SK-N-SH (cell line): Measurements from ENCODE around the gene CELF4. TPM values are rescaled to one million over a fixed set of nuclear protein-coding genes. Genes with fewer than 3 reads are reported as not detected.
A peak's percentile ranks its signal among the peaks of the same experiment; 100 is the strongest.

Source experiments
- CTCF ChIA-PET: fragments of 300-600, 350-600 bp; formaldehyde crosslinking; extraction: SDS; loops from one replicate; lab custom pipeline; 2021; lab: Yijun Ruan, JAX
- POLR2A ChIA-PET: fragments of 350-600 bp; sonication (Branson Sonifier 250); formaldehyde crosslinking; extraction: SDS; loops from one replicate; lab custom pipeline; 2020; ENCODE audit warnings: antibody characterized with exemption, inconsistent platforms; lab: Yijun Ruan, JAX
- DNase-seq: peaks from one replicate; pipeline ENCODE4 v3.0.0; 2012
- H2AFZ ChIP-seq: fragments of 200-600 bp; sonication (generic); 2 replicates; pipeline ENCODE4 v1.8.1; 2016; ENCODE audit warnings: antibody characterized with exemption, mild to moderate bottlenecking, low read depth
- H3F3A ChIP-seq: fragments of 200-600 bp; sonication (generic); replicated peaks from 2 replicates; pipeline ENCODE3; 2016; ENCODE audit warnings: antibody characterized with exemption, mild to moderate bottlenecking; ENCODE audit not compliant: insufficient read depth
- H3K27ac ChIP-seq, 2 experiments: fragments of 200-500 bp in 1 of 2; fragments of 200-600 bp in 1 of 2; sonication (Bioruptor generic) in 1 of 2; sonication (generic), shearing (Covaris generic) in 1 of 2; 2 replicates each; pipeline versions ENCODE4 v1.5.1 to v1.6.1; 2014 to 2016; ENCODE audit warnings: low read depth in 2 of 2, inconsistent platforms in 1 of 2, low read length in 1 of 2, mild to moderate bottlenecking in 1 of 2, mixed read lengths in 1 of 2
- H3K27me3 ChIP-seq: fragments of 200-600 bp; sonication (generic), shearing (Covaris generic); 2 replicates; pipeline ENCODE4 v1.6.1; 2016; ENCODE audit warnings: mixed run types; ENCODE audit not compliant: insufficient read depth
- H3K36me3 ChIP-seq, 2 experiments: fragments of 200-500 bp in 1 of 2; fragments of 200-600 bp in 1 of 2; sonication (Bioruptor generic) in 1 of 2; sonication (generic) in 1 of 2; replicated peaks in 1 of 2; 2 replicates each; pipeline versions ENCODE3 to v1.5.1; 2014 to 2016; ENCODE audit warnings: low read length in 1 of 2, mild to moderate bottlenecking in 1 of 2; ENCODE audit not compliant: insufficient read depth in 2 of 2, control insufficient read depth in 1 of 2
- H3K4me1 ChIP-seq, 2 experiments: fragments of 200-500 bp in 1 of 2; fragments of 200-600 bp in 1 of 2; sonication (Bioruptor generic) in 1 of 2; sonication (generic), shearing (Covaris generic) in 1 of 2; 2 replicates each; pipeline versions ENCODE4 v1.5.1 to v1.6.1; 2014 to 2016; ENCODE audit warnings: low read depth in 1 of 2, low read length in 1 of 2, mixed run types in 1 of 2; ENCODE audit not compliant: insufficient read depth in 2 of 2, control insufficient read depth in 1 of 2
- H3K4me2 ChIP-seq: fragments of 200-600 bp; sonication (generic), shearing (Covaris generic); 2 replicates; pipeline ENCODE4 v1.6.1; 2017; ENCODE audit warnings: mixed run types
- H3K4me3 ChIP-seq, 2 experiments: fragments of 200-500 bp in 1 of 2; fragments of 200-600 bp in 1 of 2; sonication (Bioruptor generic) in 1 of 2; sonication (generic), shearing (Covaris generic) in 1 of 2; 2 replicates each; pipeline versions ENCODE4 v1.5.1 to v1.8.1; 2014 to 2016; ENCODE audit warnings: low read depth in 2 of 2, inconsistent platforms in 1 of 2, low read length in 1 of 2, mild to moderate bottlenecking in 1 of 2, mixed read lengths in 1 of 2, moderate library complexity in 1 of 2
- H3K79me2 ChIP-seq: fragments of 200-600 bp; sonication (generic); 2 replicates; pipeline ENCODE4 v1.8.1; 2017; ENCODE audit warnings: mild to moderate bottlenecking; ENCODE audit not compliant: insufficient read depth
- H3K9ac ChIP-seq: fragments of 200-600 bp; sonication (generic); 2 replicates; pipeline ENCODE4 v1.6.1; 2017; ENCODE audit warnings: mixed run types
- H3K9me2 ChIP-seq: fragments of 200-600 bp; sonication (generic); 2 replicates; pipeline ENCODE4 v1.6.1; 2017; ENCODE audit warnings: mixed run types
- H3K9me3 ChIP-seq: fragments of 200-600 bp; sonication (generic); 2 replicates; pipeline ENCODE4 v1.6.1; 2017; ENCODE audit warnings: mixed run types, mild to moderate bottlenecking, moderate library complexity
- H4K20me1 ChIP-seq: fragments of 200-600 bp; sonication (generic); 2 replicates; pipeline ENCODE4 v1.6.1; 2017; ENCODE audit warnings: mild to moderate bottlenecking, mixed run types; ENCODE audit not compliant: insufficient read depth
- CTCF ChIP-seq: fragments of 200-600 bp; sonication (generic); IDR thresholded peaks from 2 replicates; pipeline ENCODE4 v1.6.1; 2017; ENCODE audit warnings: antibody characterized with exemption, mild to moderate bottlenecking, moderate library complexity
- ELF1 ChIP-seq: IDR thresholded peaks from 2 replicates; pipeline ENCODE4 v1.4.0; 2012
- FOSL2 ChIP-seq: IDR thresholded peaks from 2 replicates; pipeline ENCODE4 v1.4.0; 2012; ENCODE audit warnings: low read depth, mild to moderate bottlenecking, moderate library complexity, borderline replicate concordance
- IRF3 ChIP-seq: fragments of 150-350 bp; IDR thresholded peaks from 2 replicates; pipeline ENCODE4 v1.6.1; 2016; ENCODE audit warnings: mild to moderate bottlenecking, low read depth, low read length
- MEF2A ChIP-seq: IDR thresholded peaks from 2 replicates; pipeline ENCODE4 v1.4.0; 2012; ENCODE audit warnings: low read depth, borderline replicate concordance
- PBX3 ChIP-seq: IDR thresholded peaks from 2 replicates; pipeline ENCODE4; 2012
- POLR2AphosphoS5 ChIP-seq: IDR thresholded peaks from 2 replicates; pipeline ENCODE4 v1.6.1; 2012; ENCODE audit warnings: low read depth, low read length
- RAD21 ChIP-seq: IDR thresholded peaks from 2 replicates; pipeline ENCODE4 v1.6.1; 2012; ENCODE audit warnings: mild to moderate bottlenecking, low read length
- RFX5 ChIP-seq: IDR thresholded peaks from 2 replicates; pipeline ENCODE4 v1.6.1; 2012; ENCODE audit warnings: mild to moderate bottlenecking, improper control_type of control experiment, low read length
- RXRA ChIP-seq: IDR thresholded peaks from 2 replicates; pipeline ENCODE4 v1.4.0; 2012; ENCODE audit warnings: low read depth, mild to moderate bottlenecking, borderline replicate concordance
- SIN3A ChIP-seq: IDR thresholded peaks from 2 replicates; pipeline ENCODE4 v1.6.1; 2012; ENCODE audit warnings: low read depth, mild to moderate bottlenecking, low read length, moderate library complexity, borderline replicate concordance
- SMC3 ChIP-seq: IDR thresholded peaks from 2 replicates; pipeline ENCODE4 v1.6.1; 2012; ENCODE audit warnings: low read depth, low read length, improper control_type of control experiment
- TCF12 ChIP-seq: IDR thresholded peaks from 2 replicates; pipeline ENCODE4 v1.4.0; 2012
- WGBS: methylation state at CpG from one replicate; pipeline ENCODE4 v1.1.6; 2017; ENCODE audit warnings: low lambda C conversion rate; 5-methylcytosine and 5-hydroxymethylcytosine counted together
- polyA plus RNA-seq, 3 experiments: library from polyadenylated mRNA; depleted of rRNA; stranded (reverse); fragments of >200 nt; gene quantifications; 2 replicates each; pipeline ENCODE4 v1.2.3, GENCODE V29; 2012

CELF4 gene
- polyA plus RNA-seq, 1 of the 3 experiments (the other 2 are of a cell fraction) = 0.26 TPM

GRCh38 chr18:37511721-37512298, 53.8 kb downstream of the CELF4 start:
- Histone ChIP-seq H3K9ac (no peak overlapping the region), H3K4me1 (peaks cover 0 to 41% of the 10 kb centered on the region in 2 experiments; a peak in 2 of 4 replicates), H3F3A (no peaks in the 10 kb centered on the region), H4K20me1 (no peaks in the 10 kb centered on the region), H3K79me2 (no peaks in the 10 kb centered on the region), H3K27me3 (no peaks in the 10 kb centered on the region), H2AFZ (no peak overlapping the region), H3K4me3 (no peak overlapping the region), H3K4me2 (no peak overlapping the region)
- POLR2A ChIA-PET = no interaction called here
- no peak for DNase-seq
- WGBS = 33% methylated on average over 9 of the region's 9 CpGs
- TF ChIP-seq SMC3 = no peak
- no peak for TF ChIP-seq PBX3
- no peak for TF ChIP-seq RAD21
- TF ChIP-seq RXRA = no peak
- no peak for TF ChIP-seq SIN3A
- TF ChIP-seq RFX5 = no peak
- no peak for TF ChIP-seq TCF12
- TF ChIP-seq, all 33 proteins: peak for 0
- H3K9me3 ChIP-seq = no peaks in the 10 kb centered on the region
- no peak overlapping the region for H3K27ac ChIP-seq
- no peaks in the 10 kb centered on the region for H3K36me3 ChIP-seq
- no peaks in the 10 kb centered on the region for H3K9me2 ChIP-seq
- CTCF ChIA-PET = interaction anchor here (0.7 kb wide), 1 partner anchor 68 kb away, joined by 3 read pairs; no protein-coding TSS in a partner anchor

- no peak overlapping the region for H3K4me3 ChIP-seq
- 29% methylated on average over 1 of the region's 1 CpG for WGBS
- CTCF ChIA-PET = interaction anchor here (1.3 kb wide), 1 partner anchor 66 kb away, joined by 3 read pairs; no protein-coding TSS in a partner anchor
Observed at GRCh38 chr18:37509600-37509999, 56.0 kb downstream of the CELF4 start.

GRCh38 chr18:37508207-37508606, 57.4 kb downstream of the CELF4 start:
- no peak overlapping the region for H3K9ac ChIP-seq
- H3K4me2 ChIP-seq = no peak overlapping the region
- no peak overlapping the region for H3K4me3 ChIP-seq
- no peak overlapping the region for H2AFZ ChIP-seq
- ChIA-PET POLR2A (no interaction called here), CTCF (interaction anchor here (0.9 to 1.6 kb wide), 3 partner anchors 29 to 166 kb away, joined by 3 to 5 read pairs (median 4); no protein-coding TSS in a partner anchor)
- no peaks in the 10 kb centered on the region for H3F3A ChIP-seq
- TF ChIP-seq MEF2A (no peak), POLR2AphosphoS5 (no peak), ELF1 (no peak), TCF12 (no peak), CTCF (no peak), IRF3 (no peak)
- no peaks in the 10 kb centered on the region for H4K20me1 ChIP-seq
- no peaks in the 10 kb centered on the region for H3K9me3 ChIP-seq
- H3K27me3 ChIP-seq = no peaks in the 10 kb centered on the region
- H3K79me2 ChIP-seq = no peaks in the 10 kb centered on the region
- no peaks in the 10 kb centered on the region for H3K36me3 ChIP-seq
- H3K4me1 ChIP-seq = peaks cover 0 to 56% of the 10 kb centered on the region in 2 experiments; a peak in 2 of 4 replicates
- H3K9me2 ChIP-seq = no peaks in the 10 kb centered on the region
- DNase-seq = no peak
- H3K27ac ChIP-seq = peak overlapping the region in 1 of 2 experiments; percentile 74; a peak in 2 of 4 replicates
- WGBS = 20% methylated on average over 1 of the region's 3 CpGs

More at GRCh38 chr18:37509600-37509999, 56.0 kb downstream of the CELF4 start:
- Histone ChIP-seq H3K9me2 (no peaks in the 10 kb centered on the region), H3K27me3 (no peaks in the 10 kb centered on the region), H3K9ac (no peak overlapping the region), H3K36me3 (no peaks in the 10 kb centered on the region), H2AFZ (no peak overlapping the region), H3K9me3 (no peaks in the 10 kb centered on the region), H3K4me2 (no peak overlapping the region), H3K4me1 (peaks cover 0 to 42% of the 10 kb centered on the region in 2 experiments; a peak in 2 of 4 replicates), H3K79me2 (no peaks in the 10 kb centered on the region), H3K27ac (no peak overlapping the region), H3F3A (no peaks in the 10 kb centered on the region), H4K20me1 (no peaks in the 10 kb centered on the region)
- no peak for TF ChIP-seq FOSL2
- POLR2A ChIA-PET = no interaction called here
- no peak for DNase-seq
